Osteoblast (primary cell): ENCODE results near the gene PPP1R9B. TPM values are rescaled to one million over a fixed set of nuclear protein-coding genes. Genes with fewer than 3 reads are reported as not detected.

Experiments
- DNase-seq: peaks from one replicate; pipeline ENCODE4 v3.0.0; 2011; ENCODE audit warnings: low spot score, mixed read lengths; ENCODE audit not compliant: insufficient read length; ENCODE audit errors: missing footprints
- H2AFZ ChIP-seq: 2 replicates; pipeline ENCODE4 v1.6.0; 2011; ENCODE audit warnings: mild to moderate bottlenecking, low read length
- H3K27ac ChIP-seq: 2 replicates; pipeline ENCODE4 v1.5.1; 2011; ENCODE audit warnings: mild to moderate bottlenecking, low read depth, low read length, moderate library complexity
- H3K27me3 ChIP-seq: 2 replicates; pipeline ENCODE4 v1.6.0; 2012; ENCODE audit warnings: mild to moderate bottlenecking, control low read depth, inconsistent platforms, low read length, moderate library complexity; ENCODE audit not compliant: insufficient read depth
- H3K36me3 ChIP-seq: 2 replicates; pipeline ENCODE4 v1.5.1; 2011; ENCODE audit warnings: mild to moderate bottlenecking, low read length, control low read depth, moderate library complexity; ENCODE audit not compliant: insufficient read depth
- H3K4me1 ChIP-seq: 2 replicates; pipeline ENCODE4 v1.5.1; 2011; ENCODE audit warnings: mild to moderate bottlenecking, low read length, control low read depth, moderate library complexity; ENCODE audit not compliant: insufficient read depth
- H3K4me2 ChIP-seq: 2 replicates; pipeline ENCODE4 v1.6.0; 2011; ENCODE audit warnings: mild to moderate bottlenecking, low read length; ENCODE audit not compliant: insufficient read depth
- H3K4me3 ChIP-seq: fragments of 200-600 bp; sonication (generic); 3 replicates; pipeline ENCODE4 v1.5.1; 2012; ENCODE audit warnings: mild to moderate bottlenecking, low read length, inconsistent platforms; ENCODE audit not compliant: insufficient read depth
- H3K79me2 ChIP-seq: 2 replicates; pipeline ENCODE4 v1.6.0; 2012; ENCODE audit warnings: mild to moderate bottlenecking, low read length, control low read depth, inconsistent platforms; ENCODE audit not compliant: insufficient read depth
- H3K9me3 ChIP-seq: 2 replicates; pipeline ENCODE4 v1.5.1; 2011; ENCODE audit warnings: low read depth, low read length, control low read depth
- H4K20me1 ChIP-seq: 2 replicates; pipeline ENCODE4 v1.6.0; 2012; ENCODE audit warnings: mild to moderate bottlenecking, low read length, control low read depth; ENCODE audit not compliant: insufficient read depth
- total RNA-seq: library from RNA; depleted of rRNA; stranded (reverse); fragments of >200 nt; gene quantifications from 2 replicates; pipeline ENCODE4 v1.2.3, GENCODE V29; 2012
- TF ChIP-seq, protein P1 (sequence below): IDR thresholded peaks from 2 replicates; pipeline ENCODE4 v1.5.1; 2011; ENCODE audit warnings: mild to moderate bottlenecking, low read depth, low read length, moderate library complexity; ENCODE audit errors: extremely low read depth

Gene PPP1R9B
- total RNA-seq, 1 donor, result 48.9 TPM

DNA sequence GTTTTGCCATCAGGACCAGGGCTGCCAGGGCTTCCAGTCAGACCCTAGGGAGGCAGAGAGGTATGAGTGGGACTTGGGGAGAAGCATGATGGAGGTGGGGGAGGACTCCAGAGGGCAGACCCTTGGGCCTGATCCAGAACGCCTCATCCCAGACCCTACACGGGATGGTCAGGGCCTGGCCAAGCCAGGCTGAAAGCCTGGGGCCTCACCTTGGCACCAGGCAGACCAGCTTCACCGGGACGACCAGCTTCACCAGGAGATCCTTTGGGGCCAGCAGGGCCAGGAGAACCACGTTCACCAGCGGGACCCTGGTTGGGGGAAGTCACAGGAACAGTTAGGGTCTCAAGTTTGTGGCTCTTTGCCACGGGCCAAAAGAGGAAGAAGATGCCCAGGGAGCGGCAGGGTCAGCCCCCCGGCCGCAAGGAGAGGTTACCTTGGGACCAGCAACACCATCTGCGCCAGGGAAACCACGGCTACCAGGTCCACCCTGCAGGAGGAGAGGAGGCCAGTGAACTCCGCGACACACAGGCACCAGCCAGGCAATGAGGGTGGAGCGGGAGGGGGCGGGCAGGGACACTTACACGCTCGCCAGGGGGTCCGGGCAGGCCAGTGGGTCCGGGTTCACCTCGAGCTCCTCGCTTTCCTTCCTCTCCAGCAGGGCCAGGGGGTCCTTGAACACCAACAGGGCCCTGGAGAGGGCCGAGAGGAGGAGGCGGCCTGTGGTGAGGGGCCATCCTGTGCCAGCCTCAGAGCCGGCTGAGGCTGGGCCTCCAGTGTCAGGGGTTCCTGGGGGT is 43.9 kb upstream of the PPP1R9B start:
- H3K4me1 ChIP-seq, result peaks cover 72% of the 10 kb centered on the region
- peaks cover 99% of the 10 kb centered on the region for H3K36me3 ChIP-seq
- no peak overlapping the region for H3K4me3 ChIP-seq
- H3K79me2 ChIP-seq, result peaks cover 89% of the 10 kb centered on the region
- TF ChIP-seq, protein P1, sequence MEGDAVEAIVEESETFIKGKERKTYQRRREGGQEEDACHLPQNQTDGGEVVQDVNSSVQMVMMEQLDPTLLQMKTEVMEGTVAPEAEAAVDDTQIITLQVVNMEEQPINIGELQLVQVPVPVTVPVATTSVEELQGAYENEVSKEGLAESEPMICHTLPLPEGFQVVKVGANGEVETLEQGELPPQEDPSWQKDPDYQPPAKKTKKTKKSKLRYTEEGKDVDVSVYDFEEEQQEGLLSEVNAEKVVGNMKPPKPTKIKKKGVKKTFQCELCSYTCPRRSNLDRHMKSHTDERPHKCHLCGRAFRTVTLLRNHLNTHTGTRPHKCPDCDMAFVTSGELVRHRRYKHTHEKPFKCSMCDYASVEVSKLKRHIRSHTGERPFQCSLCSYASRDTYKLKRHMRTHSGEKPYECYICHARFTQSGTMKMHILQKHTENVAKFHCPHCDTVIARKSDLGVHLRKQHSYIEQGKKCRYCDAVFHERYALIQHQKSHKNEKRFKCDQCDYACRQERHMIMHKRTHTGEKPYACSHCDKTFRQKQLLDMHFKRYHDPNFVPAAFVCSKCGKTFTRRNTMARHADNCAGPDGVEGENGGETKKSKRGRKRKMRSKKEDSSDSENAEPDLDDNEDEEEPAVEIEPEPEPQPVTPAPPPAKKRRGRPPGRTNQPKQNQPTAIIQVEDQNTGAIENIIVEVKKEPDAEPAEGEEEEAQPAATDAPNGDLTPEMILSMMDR, result no peak
- DNase-seq, result peak; percentile 73
- H4K20me1 ChIP-seq, result peaks cover 93% of the 10 kb centered on the region
- H3K4me2 ChIP-seq, result peak overlapping the region; percentile 86
- H3K9me3 ChIP-seq, result no peaks in the 10 kb centered on the region
- H2AFZ ChIP-seq, result no peak overlapping the region
- peak overlapping the region; percentile 96 for H3K27ac ChIP-seq
- no peaks in the 10 kb centered on the region for H3K27me3 ChIP-seq

DNA sequence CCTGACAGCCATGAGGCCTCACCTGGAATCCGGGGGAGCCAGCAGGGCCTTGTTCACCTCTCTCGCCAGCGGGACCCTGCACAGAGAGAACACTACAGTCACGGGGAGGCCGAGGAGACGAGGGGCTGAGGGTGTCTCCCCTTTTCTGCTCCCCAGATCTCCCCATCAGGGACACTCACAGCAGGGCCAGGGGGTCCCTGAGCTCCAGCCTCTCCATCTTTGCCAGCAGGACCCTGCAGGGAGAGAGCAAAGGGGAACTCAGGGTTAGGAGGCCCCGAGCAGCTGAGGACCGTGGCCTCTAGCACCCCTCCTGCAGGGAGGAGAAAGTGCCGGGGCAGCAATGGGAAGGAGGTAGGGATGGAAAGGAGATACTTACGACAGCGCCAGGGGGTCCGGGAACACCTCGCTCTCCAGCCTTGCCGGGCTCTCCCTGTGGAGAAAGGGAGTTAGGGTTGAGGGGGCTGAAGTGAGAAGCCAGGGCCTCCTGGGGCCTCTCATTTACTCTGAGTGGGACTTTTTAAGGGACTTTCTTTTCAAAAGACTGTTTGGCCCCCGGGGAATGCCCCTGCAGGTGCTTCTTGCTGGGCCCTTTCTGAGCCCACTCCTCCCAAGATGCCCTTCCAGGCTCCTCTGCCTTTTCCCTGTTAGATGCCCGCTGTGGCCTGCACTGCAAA is 42.3 kb upstream of the PPP1R9B start:
- H3K27ac ChIP-seq, result peak overlapping the region; percentile 96
- peak; percentile 73 for DNase-seq
- peaks cover 73% of the 10 kb centered on the region for H3K79me2 ChIP-seq
- peaks cover 60% of the 10 kb centered on the region for H3K4me1 ChIP-seq
- H2AFZ ChIP-seq, result no peak overlapping the region
- TF ChIP-seq, protein P1, result no peak
- H3K36me3 ChIP-seq, result peaks cover 100% of the 10 kb centered on the region
- peak overlapping the region; percentile 11 for H3K4me2 ChIP-seq
- H3K9me3 ChIP-seq, result no peaks in the 10 kb centered on the region
- no peaks in the 10 kb centered on the region for H3K27me3 ChIP-seq
- peaks cover 94% of the 10 kb centered on the region for H4K20me1 ChIP-seq
- H3K4me3 ChIP-seq, result no peak overlapping the region

DNA sequence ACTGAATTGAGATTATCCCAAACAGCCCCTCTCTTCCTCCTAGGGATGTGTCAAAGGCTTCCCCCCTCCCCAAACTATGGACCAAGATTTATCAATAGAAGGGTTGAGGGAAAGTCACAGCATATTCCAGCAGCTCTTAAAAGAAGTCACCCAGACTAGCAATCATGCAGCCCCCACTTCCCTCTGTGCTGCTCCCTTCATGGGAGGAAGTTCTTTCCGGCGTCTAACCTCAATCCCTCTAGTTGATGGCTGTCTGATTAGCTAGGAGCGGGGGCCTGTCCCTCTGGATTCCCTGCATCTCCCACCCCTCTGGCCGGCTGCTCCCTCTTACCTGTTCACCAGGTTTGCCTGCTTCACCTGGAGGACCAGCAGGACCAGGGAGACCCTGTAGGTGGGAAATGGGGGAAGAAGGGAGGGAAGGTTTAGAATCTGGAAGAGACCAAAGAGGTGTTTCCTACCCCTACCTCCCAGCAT is 41.7 kb upstream of the PPP1R9B start:
- peak overlapping the region; percentile 96 for H3K27ac ChIP-seq
- H3K36me3 ChIP-seq, result peaks cover 100% of the 10 kb centered on the region
- TF ChIP-seq, protein P1, result no peak
- H2AFZ ChIP-seq, result no peak overlapping the region
- peaks cover 57% of the 10 kb centered on the region for H3K4me1 ChIP-seq
- no peaks in the 10 kb centered on the region for H3K9me3 ChIP-seq
- H3K79me2 ChIP-seq, result peaks cover 67% of the 10 kb centered on the region
- H3K4me3 ChIP-seq, result no peak overlapping the region
- DNase-seq, result no peak
- peaks cover 94% of the 10 kb centered on the region for H4K20me1 ChIP-seq
- no peaks in the 10 kb centered on the region for H3K27me3 ChIP-seq
- H3K4me2 ChIP-seq, result peak overlapping the region; percentile 2
